ENCODE measurements around the gene PLSCR4. TPM values are rescaled to one million over a fixed set of nuclear protein-coding genes. Genes with fewer than 3 reads are reported as not detected.
A peak's percentile ranks its signal among the peaks of the same experiment; 100 is the strongest.
"Not testable (repeated sequence)": the region's sequence is repeated elsewhere in the genome, so short reads cannot be mapped to it uniquely, and the experiment has no call there.

PLSCR4 gene
- total RNA-seq, 4 donors from 2014 or later: 19.7 to 87.7 (median 41.0) TPM

GRCh38 chr3:146241523-146242240, 9.2 kb downstream of the PLSCR4 start:
- no peaks in the 10 kb centered on the region for H3K36me3 ChIP-seq
- in situ Hi-C loops (cut with MboI; ENCODE audit: low pct_ligation_motif_present in 1 of 4, low pct_unique_long_range_greater_than_20kb in 1 of 4, low sequenced_read_pairs in 3 of 4) (no loop called here), intact Hi-C loops (cut with DNase I; ENCODE audit: low total_unique reads) (no loop called here)
- DNase-seq: no peak
- no peaks in the 10 kb centered on the region for H3K27me3 ChIP-seq
- no peak overlapping the region for H3K4me3 ChIP-seq
- peaks cover 0 to 15% (median 3%) of the 10 kb centered on the region in 4 donors for H3K4me1 ChIP-seq
- peaks cover 4 to 11% of the 10 kb centered on the region in 2 donors for H3K9me3 ChIP-seq
- TF ChIP-seq EP300 (IDR thresholded peaks at IDR 0.05; ENCODE audit: low read depth) (no peak), POLR2A (IDR thresholded peaks at IDR 0.05) (no peak), CTCF (IDR thresholded peaks at IDR 0.05) (no peak), POLR2AphosphoS5 (IDR thresholded peaks at IDR 0.05) (no peak)
- H3K27ac ChIP-seq: no peak overlapping the region
- 60 to 85% methylated on average over 4 to 9 of the region's 9 CpGs for WGBS, 2 donors (ENCODE audit: low coverage in 1 of 2)

- intact Hi-C loops (cut with DNase I; ENCODE audit: low total_unique reads) (no loop called here), in situ Hi-C loops (cut with MboI; ENCODE audit: low pct_ligation_motif_present in 1 of 4, low pct_unique_long_range_greater_than_20kb in 1 of 4, low sequenced_read_pairs in 3 of 4) (no loop called here)
- no peak for DNase-seq
- Histone ChIP-seq H3K4me1 (peaks cover 0 to 10% (median 7%) of the 10 kb centered on the region in 4 donors), H3K36me3 (peaks cover 0 to 3% (median 0%) of the 10 kb centered on the region in 4 donors), H3K4me3 (no peak overlapping the region), H3K27me3 (no peaks in the 10 kb centered on the region), H3K27ac (no peak overlapping the region), H3K9me3 (peaks cover 13 to 27% of the 10 kb centered on the region in 2 donors)
- TF ChIP-seq POLR2A (IDR thresholded peaks at IDR 0.05) (no peak), EP300 (IDR thresholded peaks at IDR 0.05; ENCODE audit: low read depth) (no peak), POLR2AphosphoS5 (IDR thresholded peaks at IDR 0.05) (no peak), CTCF (IDR thresholded peaks at IDR 0.05) (no peak)
Observed at GRCh38 chr3:146233487-146233886, 17.4 kb downstream of the PLSCR4 start.

- WGBS, 2 donors (ENCODE audit: low coverage in 1 of 2): 83% methylated on average over 1 of the region's 1 CpG; no CpG with 5 or more reads in 1 of the 2 donors
- Histone ChIP-seq H3K9me3 (no peaks in the 10 kb centered on the region), H3K27me3 (no peaks in the 10 kb centered on the region), H3K27ac (peak overlapping the region in 3 of 4 donors; percentile 46 to 56 (median 54)), H3K36me3 (no peaks in the 10 kb centered on the region), H3K4me1 (peaks cover 3 to 44% (median 27%) of the 10 kb centered on the region in 4 donors), H3K4me3 (no peak overlapping the region)
- DNase-seq: no peak
- intact Hi-C loops (cut with DNase I; ENCODE audit: low total_unique reads) (no loop called here), in situ Hi-C loops (cut with MboI; ENCODE audit: low pct_ligation_motif_present in 1 of 4, low pct_unique_long_range_greater_than_20kb in 1 of 4, low sequenced_read_pairs in 3 of 4) (no loop called here)
- TF ChIP-seq POLR2AphosphoS5 (IDR thresholded peaks at IDR 0.05) (peak in 1 of 3 donors; percentile 15), CTCF (IDR thresholded peaks at IDR 0.05) (no peak)
Observed at GRCh38 chr3:146227486-146227885, 23.4 kb downstream of the PLSCR4 start.

GRCh38 chr3:146226881-146227280, 24.0 kb downstream of the PLSCR4 start:
- TF ChIP-seq CTCF (IDR thresholded peaks at IDR 0.05) (no peak), POLR2AphosphoS5 (IDR thresholded peaks at IDR 0.05) (no peak), POLR2A (IDR thresholded peaks at IDR 0.05) (no peak), EP300 (IDR thresholded peaks at IDR 0.05; ENCODE audit: low read depth) (no peak)
- intact Hi-C loops (cut with DNase I; ENCODE audit: low total_unique reads): no loop called here
- Histone ChIP-seq H3K36me3 (no peaks in the 10 kb centered on the region), H3K9me3 (no peaks in the 10 kb centered on the region), H3K27me3 (no peaks in the 10 kb centered on the region), H3K4me1 (peaks cover 3 to 50% (median 31%) of the 10 kb centered on the region in 4 donors), H3K4me3 (no peak overlapping the region), H3K27ac (peak overlapping the region in 3 of 4 donors; percentile 46 to 56 (median 54))
- in situ Hi-C loops (cut with MboI; ENCODE audit: low pct_ligation_motif_present in 1 of 4, low pct_unique_long_range_greater_than_20kb in 1 of 4, low sequenced_read_pairs in 3 of 4): no loop called here
- 70 to 83% methylated on average over 2 of the region's 2 CpGs for WGBS, 2 donors (ENCODE audit: low coverage in 1 of 2)
- DNase-seq: no peak

GRCh38 chr3:146225458-146225857, 25.4 kb downstream of the PLSCR4 start:
- peaks cover 3 to 64% (median 40%) of the 10 kb centered on the region in 4 donors for H3K4me1 ChIP-seq
- H3K36me3 ChIP-seq; H3K27ac ChIP-seq; H3K27me3 ChIP-seq; in situ Hi-C loops (cut with MboI; ENCODE audit: low pct_ligation_motif_present in 1 of 4, low pct_unique_long_range_greater_than_20kb in 1 of 4, low sequenced_read_pairs in 3 of 4); H3K9me3 ChIP-seq; intact Hi-C loops (cut with DNase I; ENCODE audit: low total_unique reads); DNase-seq; H3K4me3 ChIP-seq: not testable (repeated sequence)
- WGBS, 2 donors (ENCODE audit: low coverage in 1 of 2): 95% methylated on average over 19 of the region's 25 CpGs; no CpG with 5 or more reads in 1 of the 2 donors

All from transverse colon (tissue), 4 donors.